ENCODE measurements around the gene ERVFRD-1.

DNA sequence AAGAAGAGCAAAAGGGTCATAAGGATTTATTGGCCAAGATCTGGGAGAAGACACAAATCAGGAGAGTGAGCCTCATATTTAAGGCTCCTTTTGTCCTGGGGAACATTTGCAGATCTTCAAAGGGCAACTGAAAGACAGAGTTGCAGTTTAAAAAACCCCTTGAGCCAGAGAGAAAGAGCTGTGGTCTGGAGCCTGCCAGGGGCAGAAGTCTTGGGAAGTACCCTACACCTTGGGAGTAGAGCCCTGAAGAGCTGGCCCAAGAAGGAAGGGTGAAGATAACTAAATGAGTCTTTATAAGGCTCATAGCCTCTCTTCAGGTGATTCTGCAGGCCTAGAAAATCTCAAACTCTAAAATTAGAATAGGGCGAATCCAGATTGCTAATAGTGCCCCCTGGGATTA, 40.0 kb upstream of the ERVFRD-1 start:
- no peak for TF ChIP-seq CTCF (IDR thresholded peaks at IDR 0.05)
- TF ChIP-seq POLR2AphosphoS5 (IDR thresholded peaks at IDR 0.05), result no peak
- TF ChIP-seq POLR2A (IDR thresholded peaks at IDR 0.05; ENCODE audit: low read depth), result no peak
- TF ChIP-seq EP300 (IDR thresholded peaks at IDR 0.05), result no peak

All from esophagus muscularis mucosa (tissue), 4 donors.